ENCODE data around the gene BARX2. TPM values are rescaled to one million over a fixed set of nuclear protein-coding genes. Genes with fewer than 3 reads are reported as not detected.

Gene BARX2
- total and polyA plus RNA-seq, 2 donors (not counting 1 experiment from before 2014, with no cell fraction given), result not detected

DNA sequence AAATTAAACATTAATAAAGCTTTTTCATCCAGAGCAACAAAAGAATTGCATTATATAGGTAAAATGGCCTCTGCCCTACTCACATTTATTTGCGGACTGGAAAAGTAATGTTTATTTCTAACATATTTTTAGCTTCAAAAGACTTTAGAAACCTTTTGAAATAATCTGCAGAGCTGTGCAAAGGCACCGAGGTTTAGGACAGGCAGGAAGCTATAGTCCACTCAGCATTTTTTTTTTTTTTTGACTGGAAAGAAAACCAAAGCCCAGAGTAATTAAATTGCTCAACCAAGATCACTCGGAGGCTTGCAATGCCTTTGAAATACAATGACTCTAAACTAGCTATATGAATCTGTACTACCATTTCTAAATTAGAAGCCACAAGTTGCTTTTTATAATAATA, 19.1 kb downstream of the BARX2 start:
- Histone ChIP-seq H2AFZ (ENCODE audit: insufficient read depth, low read depth, low read length, poor library complexity, severe bottlenecking) (no peak overlapping the region), H3K36me3 (replicated peaks in 1 of 2; ENCODE audit: control extremely low read depth in 1 of 2, control insufficient read depth in 1 of 2, extremely low read depth in 1 of 2, insufficient read depth in 2 of 2, low read length in 1 of 2) (no peaks in the 10 kb centered on the region), H4K20me1 (ENCODE audit: control insufficient read depth, insufficient read depth, low read length, poor library complexity, severe bottlenecking) (no peaks in the 10 kb centered on the region), H3K27me3 (replicated peaks in 1 of 4; ENCODE audit: control extremely low read depth in 1 of 4, control insufficient read depth in 3 of 4, insufficient read depth in 4 of 4, low read length in 3 of 4) (peaks cover 0 to 3% (median under 1%) of the 10 kb centered on the region in 4 experiments), H3K4me1 (ENCODE audit: control insufficient read depth in 2 of 2, insufficient read depth in 2 of 2, low read length in 2 of 2) (no peaks in the 10 kb centered on the region), H3K4me2 (replicated peaks; ENCODE audit: low read depth, low read length, poor library complexity, severe bottlenecking) (no peak overlapping the region), H3K9ac (ENCODE audit: low read length) (no peak overlapping the region), H3K79me2 (ENCODE audit: control insufficient read depth, insufficient read depth, low read length) (no peaks in the 10 kb centered on the region), H3K27ac (ENCODE audit: low read length in 2 of 2) (no peak overlapping the region), H3K4me3 (ENCODE audit: control extremely low read depth in 1 of 5, extremely low read depth in 1 of 5, insufficient read depth in 1 of 5, low read depth in 2 of 5, low read length in 4 of 5) (no peak overlapping the region), H3K9me3 (ENCODE audit: control extremely low read depth in 1 of 3, control insufficient read depth in 2 of 3, insufficient read depth in 1 of 3, low read length in 2 of 3) (peaks cover 0 to 5% (median 0%) of the 10 kb centered on the region in 3 donors)
- ChIA-PET POLR2A (no interaction called here), CTCF (no interaction called here)
- no peak overlapping the region for H3K4me3 Mint-ChIP-seq
- H3K27me3 Mint-ChIP-seq, result peaks cover 12% of the 10 kb centered on the region
- no peaks in the 10 kb centered on the region for H3K4me1 Mint-ChIP-seq
- no peaks in the 10 kb centered on the region for H3K9me3 Mint-ChIP-seq (ENCODE audit: insufficient read depth)
- H3K27ac Mint-ChIP-seq, result no peak overlapping the region
- DNase-seq (no peak), ATAC-seq (ENCODE audit: low read depth) (no peak)
- intact Hi-C loops (cut with micrococcal nuclease), result no loop called here
- no CpG with 5 or more reads among the region's 3 CpGs for WGBS (ENCODE audit: insufficient coverage)
- TF ChIP-seq, protein P1, sequence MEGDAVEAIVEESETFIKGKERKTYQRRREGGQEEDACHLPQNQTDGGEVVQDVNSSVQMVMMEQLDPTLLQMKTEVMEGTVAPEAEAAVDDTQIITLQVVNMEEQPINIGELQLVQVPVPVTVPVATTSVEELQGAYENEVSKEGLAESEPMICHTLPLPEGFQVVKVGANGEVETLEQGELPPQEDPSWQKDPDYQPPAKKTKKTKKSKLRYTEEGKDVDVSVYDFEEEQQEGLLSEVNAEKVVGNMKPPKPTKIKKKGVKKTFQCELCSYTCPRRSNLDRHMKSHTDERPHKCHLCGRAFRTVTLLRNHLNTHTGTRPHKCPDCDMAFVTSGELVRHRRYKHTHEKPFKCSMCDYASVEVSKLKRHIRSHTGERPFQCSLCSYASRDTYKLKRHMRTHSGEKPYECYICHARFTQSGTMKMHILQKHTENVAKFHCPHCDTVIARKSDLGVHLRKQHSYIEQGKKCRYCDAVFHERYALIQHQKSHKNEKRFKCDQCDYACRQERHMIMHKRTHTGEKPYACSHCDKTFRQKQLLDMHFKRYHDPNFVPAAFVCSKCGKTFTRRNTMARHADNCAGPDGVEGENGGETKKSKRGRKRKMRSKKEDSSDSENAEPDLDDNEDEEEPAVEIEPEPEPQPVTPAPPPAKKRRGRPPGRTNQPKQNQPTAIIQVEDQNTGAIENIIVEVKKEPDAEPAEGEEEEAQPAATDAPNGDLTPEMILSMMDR (IDR thresholded peaks at IDR 0.05), result no peak
- TF ChIP-seq EZH2 (IDR thresholded peaks at IDR 0.05; ENCODE audit: borderline replicate concordance, insufficient read depth, low read depth, low read length, poor library complexity, severe bottlenecking), result no peak

DNA sequence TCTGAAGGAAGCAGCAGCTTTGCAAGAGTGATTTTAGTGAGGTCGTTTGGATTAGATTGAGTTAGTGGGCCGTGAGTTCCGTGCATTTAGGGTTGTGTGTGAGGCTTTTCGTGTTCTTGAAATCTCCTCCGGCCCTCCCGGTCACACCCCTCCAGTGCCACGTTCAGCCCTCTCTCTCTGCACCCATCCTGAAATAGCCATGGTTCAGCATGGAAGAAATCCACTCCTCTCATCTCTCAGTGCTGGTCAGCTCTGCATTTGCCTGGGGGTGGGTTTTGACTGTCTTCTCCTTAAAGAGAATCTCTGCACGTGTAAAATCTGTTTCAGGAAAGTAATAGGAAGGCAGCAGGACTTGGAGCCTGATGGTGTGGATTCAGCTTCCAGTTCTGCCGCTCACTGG, 19.8 kb downstream of the BARX2 start:
- no peak for DNase-seq
- H3K9me3 Mint-ChIP-seq (ENCODE audit: insufficient read depth), result no peaks in the 10 kb centered on the region
- ChIA-PET POLR2A (no interaction called here), CTCF (no interaction called here)
- no peaks in the 10 kb centered on the region for H3K4me1 ChIP-seq (ENCODE audit: control insufficient read depth in 2 of 2, insufficient read depth in 2 of 2, low read length in 2 of 2)
- H3K36me3 ChIP-seq (replicated peaks in 1 of 2; ENCODE audit: control extremely low read depth in 1 of 2, control insufficient read depth in 1 of 2, extremely low read depth in 1 of 2, insufficient read depth in 2 of 2, low read length in 1 of 2), result no peaks in the 10 kb centered on the region
- H3K27ac Mint-ChIP-seq, result no peak overlapping the region
- no peaks in the 10 kb centered on the region for H3K79me2 ChIP-seq (ENCODE audit: control insufficient read depth, insufficient read depth, low read length)
- H4K20me1 ChIP-seq (ENCODE audit: control insufficient read depth, insufficient read depth, low read length, poor library complexity, severe bottlenecking), result no peaks in the 10 kb centered on the region
- no peak overlapping the region for H3K4me2 ChIP-seq (replicated peaks; ENCODE audit: low read depth, low read length, poor library complexity, severe bottlenecking)
- no peak overlapping the region for H3K9ac ChIP-seq (ENCODE audit: low read length)
- WGBS (ENCODE audit: insufficient coverage), result 56% methylated on average over 5 of the region's 9 CpGs
- TF ChIP-seq, protein P1 (IDR thresholded peaks at IDR 0.05), result no peak
- no peak for TF ChIP-seq EZH2 (IDR thresholded peaks at IDR 0.05; ENCODE audit: borderline replicate concordance, insufficient read depth, low read depth, low read length, poor library complexity, severe bottlenecking)
- H3K4me3 ChIP-seq (ENCODE audit: control extremely low read depth in 1 of 5, extremely low read depth in 1 of 5, insufficient read depth in 1 of 5, low read depth in 2 of 5, low read length in 4 of 5), result no peak overlapping the region
- no peak for ATAC-seq (ENCODE audit: low read depth)
- peaks cover 0 to 3% (median 1%) of the 10 kb centered on the region in 4 experiments for H3K27me3 ChIP-seq (replicated peaks in 1 of 4; ENCODE audit: control extremely low read depth in 1 of 4, control insufficient read depth in 3 of 4, insufficient read depth in 4 of 4, low read length in 3 of 4)
- H3K4me1 Mint-ChIP-seq, result no peaks in the 10 kb centered on the region
- intact Hi-C loops (cut with micrococcal nuclease), result no loop called here
- no peak overlapping the region for H2AFZ ChIP-seq (ENCODE audit: insufficient read depth, low read depth, low read length, poor library complexity, severe bottlenecking)
- H3K27me3 Mint-ChIP-seq, result peaks cover 10% of the 10 kb centered on the region
- peaks cover 0 to 6% (median 0%) of the 10 kb centered on the region in 3 donors for H3K9me3 ChIP-seq (ENCODE audit: control extremely low read depth in 1 of 3, control insufficient read depth in 2 of 3, insufficient read depth in 1 of 3, low read length in 2 of 3)
- H3K27ac ChIP-seq (ENCODE audit: low read length in 2 of 2), result no peak overlapping the region
- no peak overlapping the region for H3K4me3 Mint-ChIP-seq
